Stimulated activated CD8-positive, alpha-beta memory T cell treated with anti-CD3 and anti-CD28 coated beads, Interleukin-4, amount 100 ng/mL, for 24 hours (primary cell): ENCODE results near the gene MYH15.

Source experiments
- DNase-seq: peaks from one replicate; pipeline ENCODE4 v3.0.0-alpha.2; 2020; ENCODE audit warnings: low read depth

MYH15 gene

DNA sequence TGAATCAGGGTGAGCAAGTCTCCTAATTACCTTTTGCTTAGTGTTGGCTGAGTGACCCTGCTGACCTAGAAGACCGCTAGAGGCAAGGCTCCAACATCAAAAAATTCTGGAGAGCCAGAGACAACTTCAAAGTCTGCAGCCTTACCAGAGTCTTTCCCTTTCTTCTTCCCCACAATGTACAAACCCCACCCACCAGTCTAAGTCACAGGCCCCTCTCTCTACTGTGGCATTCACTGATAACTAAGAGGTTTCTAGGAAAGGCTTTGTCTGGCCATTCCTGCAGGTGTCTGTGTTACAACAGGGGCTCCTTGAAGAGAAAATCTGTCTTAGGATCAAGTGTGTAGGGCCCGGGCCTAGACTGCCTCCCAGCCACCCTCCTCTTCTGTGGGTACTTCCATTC is 525 bp downstream of the MYH15 start:
- DNase-seq, result no peak

DNA sequence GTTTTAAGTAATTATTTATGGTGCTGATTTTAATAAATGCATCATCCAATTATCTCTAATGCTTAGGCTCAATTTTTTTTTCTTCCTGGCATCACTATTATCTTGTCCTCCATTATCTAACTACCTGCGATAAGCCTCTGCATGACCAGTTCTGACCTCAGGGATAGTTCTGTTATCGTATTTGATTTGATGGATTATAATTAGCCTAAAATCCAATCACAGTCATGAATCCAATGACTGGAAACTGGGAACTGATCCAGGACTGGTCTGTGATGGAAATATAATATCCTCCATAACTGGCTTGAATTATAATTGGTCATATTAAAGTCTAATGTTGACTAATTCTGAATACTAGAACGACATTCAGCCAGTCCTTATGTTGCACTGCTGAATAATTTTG is 1.1 kb downstream of the MYH15 start:
- no peak for DNase-seq

DNA sequence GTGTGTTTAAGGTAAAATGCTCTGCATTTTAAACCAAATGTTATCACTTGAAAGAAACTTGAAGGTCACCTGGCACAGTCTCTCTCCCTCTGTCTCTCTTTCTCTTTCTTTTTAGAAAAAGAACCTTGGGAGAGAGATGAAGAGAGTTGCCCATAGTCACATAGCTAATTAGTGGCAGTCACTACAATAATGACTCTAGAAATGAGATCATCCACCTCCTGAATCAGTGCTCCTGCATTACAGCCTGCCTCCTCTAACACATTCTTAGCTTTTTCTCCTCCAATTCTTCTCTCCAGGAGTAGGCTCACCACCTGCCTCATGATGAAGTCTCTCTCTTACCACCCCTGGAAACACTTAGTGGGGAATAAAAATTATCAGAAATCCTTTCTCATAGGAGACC is 2.5 kb downstream of the MYH15 start:
- no peak for DNase-seq

DNA sequence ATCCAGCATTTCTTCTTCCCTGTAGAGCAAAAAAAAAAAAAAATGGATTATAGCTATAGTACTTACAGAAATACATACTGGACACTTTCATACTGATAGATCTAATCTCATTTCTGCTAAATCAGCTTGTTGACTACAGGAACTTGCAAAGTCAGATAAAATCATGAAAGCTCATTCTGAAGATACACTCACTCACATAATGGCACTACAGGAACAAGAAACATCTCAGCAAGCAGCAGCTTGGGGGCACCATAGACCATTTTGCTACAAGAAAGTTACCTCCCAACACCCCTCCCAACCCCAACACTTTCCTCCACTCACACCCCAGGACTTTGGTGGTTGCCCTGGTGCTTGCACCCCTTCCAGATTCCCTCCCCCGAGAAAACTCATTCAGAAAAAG is 4.6 kb downstream of the MYH15 start:
- DNase-seq, result no peak

DNA sequence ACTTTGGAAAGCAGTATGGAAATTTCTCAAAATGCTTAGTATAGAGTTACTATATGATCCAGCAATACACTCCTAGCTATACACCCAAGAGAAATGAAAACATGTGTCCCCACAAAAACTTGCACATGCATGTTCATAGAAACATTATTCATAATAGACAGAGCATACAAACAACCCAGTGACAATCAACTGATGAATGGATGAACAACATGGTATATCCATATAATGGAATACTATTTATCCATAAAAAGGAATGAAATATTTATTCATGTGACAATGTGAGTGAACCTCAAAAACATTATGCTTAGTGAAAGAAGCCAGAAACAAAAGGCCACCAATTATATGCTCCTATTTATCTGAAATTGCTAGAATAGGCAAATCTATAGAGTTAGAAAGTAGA is 6.7 kb downstream of the MYH15 start:
- DNase-seq, result no peak

DNA sequence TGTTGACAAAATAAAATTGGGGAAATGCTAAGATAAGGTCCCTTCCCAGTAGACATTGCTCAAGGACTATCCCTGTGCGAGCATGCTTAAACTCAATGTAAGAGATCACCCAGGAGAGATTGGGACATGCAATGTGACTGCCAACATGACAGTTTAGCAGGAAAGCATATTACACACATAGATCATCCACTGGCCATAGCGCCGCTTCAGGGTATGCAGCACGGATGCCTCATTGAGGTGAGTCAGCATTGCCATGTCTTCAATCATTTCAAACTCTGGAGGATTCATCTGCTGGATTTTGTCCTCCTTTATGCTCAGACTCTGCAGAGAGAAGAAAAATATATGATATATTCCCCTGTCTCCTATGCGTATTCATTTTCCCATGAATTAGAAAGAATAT is 8.9 kb downstream of the MYH15 start:
- no peak for DNase-seq

DNA sequence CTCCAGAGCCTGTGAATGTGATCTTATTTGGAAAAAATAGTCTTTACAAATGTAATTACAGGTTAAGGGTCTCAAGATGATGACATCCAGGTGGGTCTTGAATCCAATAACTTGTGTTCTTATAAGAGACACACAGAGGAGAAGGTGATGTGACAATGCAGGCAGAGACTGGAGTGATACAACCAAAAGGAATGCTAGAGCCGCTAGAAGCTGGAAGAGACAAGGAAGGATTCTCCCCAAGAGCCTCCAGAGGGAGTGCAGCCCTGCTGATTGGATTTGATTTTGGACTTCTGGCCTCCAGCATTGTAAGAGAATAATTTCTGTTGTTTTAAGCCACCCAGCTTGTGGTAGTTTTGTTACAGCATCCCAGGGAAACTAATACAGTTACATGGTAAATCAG is 9.7 kb downstream of the MYH15 start:
- DNase-seq, result no peak

DNA sequence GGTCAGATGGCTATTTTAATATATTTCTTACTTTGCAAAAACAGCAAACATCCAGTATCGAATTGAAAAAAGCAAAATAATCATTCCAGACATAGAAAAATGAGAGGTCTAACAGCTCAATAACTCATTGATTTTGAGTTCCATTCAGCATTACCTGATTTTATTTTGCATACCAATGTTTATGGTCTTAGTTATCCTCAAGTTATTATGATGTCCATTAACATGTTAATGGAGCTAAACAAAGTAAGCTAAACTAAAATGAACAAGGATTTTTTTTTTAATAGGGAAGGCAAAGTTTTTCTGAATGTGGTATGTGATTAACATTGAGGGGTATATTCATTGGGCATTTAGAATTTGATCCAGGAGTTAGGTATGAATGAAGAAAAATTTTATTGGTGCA is 13.1 kb downstream of the MYH15 start:
- DNase-seq, result no peak

DNA sequence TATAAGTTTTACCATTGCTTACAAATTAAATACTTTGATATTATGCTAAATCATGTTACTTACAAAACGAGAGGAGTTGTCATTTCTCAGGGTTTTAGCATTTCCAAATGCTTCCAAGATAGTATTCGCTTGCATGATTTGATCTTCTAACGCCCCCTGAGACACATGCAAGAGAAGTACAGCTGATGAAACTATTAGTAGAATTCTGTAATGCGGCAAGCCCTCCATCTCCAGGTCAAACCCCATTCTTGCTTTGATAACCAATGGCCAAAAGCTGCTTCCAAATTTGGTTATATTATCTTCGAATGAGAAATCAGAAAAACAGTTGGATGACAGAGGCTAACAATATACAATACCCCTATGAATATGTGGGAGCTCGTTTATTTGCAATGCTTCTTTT is 14.7 kb downstream of the MYH15 start:
- no peak for DNase-seq

DNA sequence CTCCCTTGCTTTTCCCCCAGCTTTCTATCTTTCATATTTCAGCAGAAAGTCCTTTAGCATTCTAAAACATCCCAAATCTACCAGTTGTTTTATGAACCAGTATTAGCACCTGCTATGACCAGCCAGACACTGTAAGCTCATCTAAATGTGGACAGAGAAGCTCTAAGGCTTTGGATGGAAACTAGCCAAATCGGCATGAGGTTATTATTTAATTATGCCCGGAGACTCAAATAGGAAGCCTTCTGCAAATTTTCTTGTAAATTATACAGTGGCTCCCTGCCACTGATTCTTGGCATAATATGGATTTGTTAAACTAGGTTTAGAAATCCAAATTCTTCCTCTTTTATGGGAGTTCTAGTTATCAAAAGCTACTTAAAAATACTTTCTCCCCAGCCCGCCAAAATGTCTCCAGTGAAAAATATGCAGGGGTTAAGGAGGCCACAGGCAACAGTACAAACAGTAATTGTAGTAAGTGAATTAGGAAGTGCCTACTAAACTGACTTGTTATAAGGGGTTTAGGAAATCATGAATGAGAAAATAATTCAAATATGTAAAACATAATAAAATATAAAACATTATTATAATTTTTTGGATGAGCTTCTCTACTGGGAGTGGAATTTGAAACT is 15.4 kb downstream of the MYH15 start:
- no peak for DNase-seq

DNA sequence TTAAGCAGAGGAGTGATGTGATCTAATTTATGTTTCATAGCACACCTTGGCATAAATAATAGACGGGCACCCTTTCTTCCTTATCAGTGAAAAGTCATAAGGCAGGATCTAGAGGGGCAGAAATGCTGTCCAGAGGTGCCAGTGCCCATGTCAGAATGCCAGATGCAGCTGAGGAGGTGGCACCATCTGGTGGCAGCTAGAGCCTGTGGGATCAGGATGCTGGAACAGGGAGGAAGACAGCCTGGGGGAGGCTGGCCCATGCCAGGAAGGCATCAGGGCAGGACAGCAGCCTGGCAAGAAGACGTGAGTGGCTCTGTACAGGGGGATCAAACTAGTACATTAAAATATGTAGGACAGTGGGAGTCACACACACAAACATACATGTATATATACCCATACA is 16.5 kb downstream of the MYH15 start:
- no peak for DNase-seq

DNA sequence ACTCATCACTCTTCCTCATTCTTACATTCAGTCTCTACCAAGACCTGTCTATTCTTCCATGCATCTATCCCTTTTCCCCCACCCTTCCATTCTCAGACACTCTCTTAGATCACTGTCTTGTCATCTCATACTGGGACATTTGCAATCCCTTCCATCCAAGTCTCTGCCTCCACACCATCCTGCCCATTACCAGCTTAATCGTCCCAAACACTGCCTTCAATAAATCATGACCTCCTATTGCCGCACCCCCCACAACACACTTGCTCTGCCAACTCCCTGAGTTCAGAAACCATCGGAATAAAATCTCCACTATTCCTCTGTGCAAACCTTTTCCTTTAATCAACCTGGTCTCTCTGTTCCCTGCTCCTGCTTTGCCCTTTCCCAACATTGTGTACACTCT is 18.9 kb downstream of the MYH15 start:
- no peak for DNase-seq

DNA sequence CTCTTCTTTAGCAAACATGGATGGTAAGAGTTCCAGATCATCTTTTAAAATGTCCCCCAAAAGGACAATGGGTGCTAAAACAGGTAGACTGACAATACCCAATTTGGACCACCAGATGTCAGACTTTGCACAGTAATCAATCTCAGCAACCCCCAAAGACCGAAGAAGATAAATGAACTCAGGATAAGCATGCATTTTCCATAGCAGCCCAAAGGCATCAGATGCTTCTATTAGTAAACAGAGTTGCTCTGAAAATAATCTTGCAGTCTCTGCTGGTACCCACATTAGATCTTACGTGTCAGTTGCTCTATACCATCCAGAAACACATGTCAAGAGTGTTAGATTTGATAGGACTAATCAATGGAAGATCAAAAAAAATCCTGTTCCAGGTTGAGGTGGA is 20.6 kb downstream of the MYH15 start:
- DNase-seq, result no peak

DNA sequence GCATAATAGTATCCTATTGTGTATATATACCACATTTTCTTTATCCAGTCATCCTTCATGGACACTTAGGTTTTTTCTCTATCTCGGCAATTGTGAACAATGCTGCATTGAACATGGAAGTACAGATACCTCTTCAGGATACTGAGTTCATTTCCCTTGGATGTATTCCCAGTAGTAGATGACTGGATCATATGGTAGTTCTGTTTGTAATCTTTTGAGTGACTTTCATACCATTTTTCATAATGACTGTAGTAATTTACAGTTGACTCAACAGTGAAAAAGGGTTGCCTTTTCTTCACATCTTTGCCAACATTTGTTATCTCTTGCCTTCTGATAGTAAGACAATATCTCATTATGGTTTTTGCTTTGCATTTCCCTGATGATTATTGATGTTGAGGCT is 21.8 kb downstream of the MYH15 start:
- no peak for DNase-seq

DNA sequence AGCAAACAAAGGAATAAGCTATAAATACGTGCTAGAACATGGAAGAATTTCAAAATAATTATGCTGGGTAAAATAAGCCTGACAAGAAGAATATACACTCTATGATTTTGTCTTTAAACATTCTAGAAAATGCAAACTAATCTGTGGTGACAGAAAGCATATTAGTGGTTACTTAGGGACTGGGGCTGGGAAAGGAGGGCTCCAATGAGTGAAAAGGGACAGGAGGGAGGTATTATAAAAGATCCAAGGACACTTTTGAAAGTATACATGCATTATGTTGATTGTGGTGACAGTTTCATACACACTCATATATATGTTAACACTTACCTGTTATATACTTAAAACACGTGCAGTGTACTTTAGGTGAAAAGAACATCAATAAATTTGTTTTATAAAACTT is 23.0 kb downstream of the MYH15 start:
- DNase-seq, result no peak

DNA sequence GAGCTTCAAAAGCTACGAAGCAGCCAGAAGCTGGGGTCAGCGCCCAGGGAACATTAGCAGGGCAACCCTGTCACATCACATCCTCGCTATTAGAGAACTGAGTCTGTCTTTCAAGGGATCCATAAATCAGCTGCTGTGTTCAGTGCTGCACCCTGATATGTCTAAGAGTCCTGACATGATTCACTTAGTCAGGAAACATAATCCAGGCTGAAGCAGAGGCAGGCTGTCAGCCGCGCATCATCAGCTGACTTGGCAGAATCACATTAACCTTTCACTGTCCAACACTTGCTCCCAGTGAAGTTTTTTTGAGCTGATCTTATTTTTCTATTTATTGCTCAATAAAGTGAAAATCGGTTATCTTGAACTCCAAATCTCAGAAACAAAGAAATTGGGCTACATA is 23.5 kb downstream of the MYH15 start:
- DNase-seq, result no peak

DNA sequence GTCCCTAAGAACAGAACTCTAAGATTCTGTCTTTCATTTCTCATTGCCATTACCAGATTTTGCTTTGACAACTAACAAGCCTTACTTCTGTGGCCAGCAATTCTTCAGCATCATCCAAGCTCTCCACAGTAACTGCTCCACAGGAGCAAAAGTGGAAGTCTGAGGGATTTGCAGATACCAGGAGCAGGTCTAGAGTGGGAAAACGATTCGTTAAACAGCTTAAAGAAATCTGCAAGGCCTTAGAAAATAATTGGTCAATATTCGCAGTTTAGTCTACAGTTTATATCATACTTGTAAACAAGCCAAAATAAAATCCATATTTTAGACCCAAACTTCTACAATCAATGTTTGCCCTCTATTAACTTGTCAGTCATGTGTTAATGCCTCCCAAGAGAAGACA is 24.1 kb downstream of the MYH15 start:
- DNase-seq, result no peak

DNA sequence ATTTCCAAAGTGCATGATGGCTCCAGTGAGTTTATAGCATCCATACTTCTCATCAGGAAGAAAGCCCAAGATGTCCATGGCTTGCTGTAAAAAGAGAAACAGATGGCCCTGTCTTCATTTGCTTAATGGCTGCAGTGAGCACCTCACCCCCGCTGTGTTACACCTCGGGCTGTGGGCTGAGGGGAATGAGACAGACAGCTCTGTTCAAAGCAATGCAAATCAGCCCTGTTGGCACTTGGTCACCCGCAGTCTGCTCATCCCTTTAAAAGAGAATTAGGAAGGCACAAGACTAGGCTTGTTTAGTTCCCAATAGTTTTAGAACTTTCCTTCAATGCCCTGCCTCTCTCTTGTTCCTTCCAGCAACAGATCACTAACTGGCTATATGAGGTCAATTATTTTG is 25.2 kb downstream of the MYH15 start:
- no peak for DNase-seq

DNA sequence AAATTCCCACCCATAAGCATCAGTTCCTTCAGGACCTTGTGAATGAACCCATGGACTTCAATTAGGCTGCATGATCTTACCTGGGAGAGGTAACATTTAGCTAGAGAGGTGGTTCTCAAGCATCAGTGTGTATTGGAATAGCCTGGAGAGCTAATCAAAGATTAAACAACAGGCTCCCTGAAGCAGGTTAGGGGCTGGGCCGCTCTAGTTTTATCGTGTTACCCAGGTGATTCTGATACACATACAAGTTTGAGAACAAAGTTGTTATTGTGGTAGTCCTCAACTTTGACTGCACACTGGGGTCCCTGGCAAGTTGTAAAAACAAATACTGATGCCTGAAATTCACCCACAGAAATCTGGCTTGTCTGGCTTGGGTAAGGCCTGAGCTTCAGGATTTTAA is 31.2 kb downstream of the MYH15 start:
- DNase-seq, result no peak

DNA sequence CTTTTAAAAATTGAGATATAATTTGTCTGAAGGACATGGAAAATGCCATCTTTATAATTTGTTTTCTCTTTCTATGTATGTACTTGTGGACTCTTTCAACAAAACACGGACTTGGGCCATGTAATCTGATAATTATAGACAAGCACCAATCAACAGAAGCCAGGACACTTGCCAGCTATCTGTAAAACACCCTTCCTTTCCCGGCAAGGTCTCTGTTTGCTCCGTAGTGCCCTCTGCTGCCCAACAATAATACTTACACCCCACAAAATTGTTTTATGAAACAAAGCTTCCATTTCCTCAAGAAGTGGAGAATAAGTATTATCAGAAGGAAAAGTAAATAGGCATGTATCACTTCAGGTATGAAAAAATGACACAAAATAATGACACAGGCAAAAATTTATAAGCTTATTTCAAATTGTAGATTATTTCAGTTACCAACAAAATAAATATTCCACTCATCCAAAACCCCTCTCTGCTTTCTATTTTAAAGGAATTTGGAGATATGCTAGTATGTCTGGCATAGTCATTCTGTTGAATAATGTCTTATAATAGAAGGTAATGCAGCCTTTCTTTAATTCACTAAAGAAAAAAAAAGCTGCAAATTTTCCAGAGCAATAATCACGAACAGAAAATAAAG is 32.8 kb downstream of the MYH15 start:
- peak; percentile 14 for DNase-seq

DNA sequence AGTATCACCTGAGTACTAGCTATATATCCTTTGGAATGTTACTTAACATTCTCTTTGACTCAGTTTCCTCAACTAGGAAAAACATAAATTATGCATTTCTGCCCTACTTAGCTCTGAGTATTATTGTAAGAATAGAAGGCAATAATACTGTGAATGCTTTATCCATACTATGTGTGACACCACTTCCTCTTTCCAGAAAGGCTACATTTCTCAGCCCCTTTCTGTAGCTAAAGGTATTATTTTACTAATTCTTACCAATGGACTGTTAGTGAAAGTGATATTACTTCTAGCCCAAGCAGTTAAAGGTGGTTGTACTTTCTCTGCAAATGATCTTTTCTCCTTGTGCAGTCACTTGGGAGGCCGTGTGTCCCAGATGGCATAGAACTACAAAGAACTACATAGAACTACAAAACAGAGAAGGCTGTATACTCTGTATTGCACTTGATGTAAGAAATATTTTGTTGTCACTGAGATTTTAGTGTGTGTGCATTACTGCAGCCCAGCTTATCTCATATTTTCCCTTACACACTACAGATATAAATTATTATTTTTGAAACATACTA is 35.1 kb downstream of the MYH15 start:
- no peak for DNase-seq

DNA sequence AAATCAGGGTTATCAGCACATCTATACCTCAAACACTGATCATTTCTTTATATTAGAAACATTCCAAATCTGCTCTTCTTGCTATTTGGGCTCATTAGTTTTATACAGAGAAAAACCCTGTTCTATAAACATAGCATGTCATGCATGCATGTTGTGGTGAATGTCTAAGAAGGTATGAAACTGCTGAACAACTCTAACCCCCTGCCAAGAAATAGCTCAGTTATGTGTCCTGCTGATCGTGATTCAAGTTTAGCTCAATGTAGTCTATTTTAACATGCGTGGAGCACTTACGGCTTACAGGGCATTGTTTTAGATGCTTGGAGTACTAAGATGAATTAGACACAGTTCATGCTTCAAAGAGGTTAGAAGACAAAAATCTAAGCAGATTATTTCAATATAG is 35.8 kb downstream of the MYH15 start:
- no peak for DNase-seq

DNA sequence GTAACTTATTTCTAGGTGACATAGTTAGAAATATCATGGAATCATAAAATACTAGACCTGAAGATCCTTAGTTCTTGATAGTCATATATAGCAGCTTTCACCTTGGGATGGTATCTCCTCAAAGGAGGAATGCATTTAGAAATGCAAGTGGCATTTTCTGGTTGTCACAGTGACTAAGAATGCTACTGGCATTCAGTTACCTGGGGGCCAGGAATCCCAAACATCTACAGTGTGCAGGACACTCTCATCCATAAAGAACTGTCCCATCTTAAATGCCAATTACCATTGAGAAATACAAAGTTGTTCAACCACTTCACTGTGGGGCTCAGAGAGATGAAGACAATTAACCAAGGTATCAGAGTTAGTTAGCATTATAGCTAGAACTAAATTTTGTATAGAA is 36.7 kb downstream of the MYH15 start:
- no peak for DNase-seq

DNA sequence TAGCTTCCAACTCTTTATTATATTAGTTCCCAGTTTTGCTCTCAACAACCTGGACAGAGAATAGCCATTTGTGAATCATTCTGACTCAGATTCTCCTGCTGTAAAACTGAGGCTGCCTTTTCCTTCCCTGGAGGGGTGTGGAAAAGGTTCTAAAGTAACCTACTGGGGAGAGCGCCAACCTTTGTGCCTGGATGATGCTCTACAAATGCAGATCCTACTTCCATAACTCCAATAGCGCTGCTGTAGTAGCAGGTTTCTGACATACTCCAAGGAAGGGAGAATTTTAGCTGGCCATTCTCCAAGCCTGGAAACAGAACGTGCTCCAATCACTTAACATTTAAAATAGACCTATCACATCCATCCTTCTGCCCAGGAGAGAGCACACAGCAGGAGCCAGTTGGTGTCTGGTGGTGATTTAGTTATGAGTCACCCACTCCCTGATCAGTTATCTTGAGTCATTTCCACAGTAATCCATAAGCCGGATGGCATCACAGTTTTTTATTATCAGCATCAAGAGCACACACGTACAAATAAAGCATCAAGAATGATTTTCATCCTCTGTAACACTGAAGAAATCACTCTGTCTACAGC is 38.3 kb downstream of the MYH15 start:
- no peak for DNase-seq
